Smooth muscle cell (in vitro differentiated cells): ENCODE results near the gene CLCN6. TPM values are rescaled to one million over a fixed set of nuclear protein-coding genes. Genes with fewer than 3 reads are reported as not detected.

Source experiments
- DNase-seq: peaks from one replicate; lab custom pipeline; 2025; ENCODE audit not compliant: unreplicated experiment; lab: John Stamatoyannopoulos, UW
- H2AFZ ChIP-seq: fragments of 200-600 bp; sonication (generic); 2 replicates; pipeline ENCODE4 v1.6.0; 2016; ENCODE audit warnings: antibody characterized with exemption, low read depth, mild to moderate bottlenecking
- H3F3A ChIP-seq: fragments of 200-600 bp; sonication (generic); 2 replicates; pipeline ENCODE4 v1.6.0; 2017; ENCODE audit warnings: antibody characterized with exemption, low read depth
- H3K27ac ChIP-seq: fragments of 200-600 bp; sonication (generic); 2 replicates; pipeline ENCODE4 v1.5.1; 2016; ENCODE audit warnings: low read depth, mild to moderate bottlenecking
- H3K27me3 ChIP-seq: fragments of 200-600 bp; sonication (generic); 2 replicates; pipeline ENCODE4 v1.6.1; 2016; ENCODE audit warnings: low read depth, mild to moderate bottlenecking
- H3K36me3 ChIP-seq: fragments of 200-600 bp; sonication (generic); 2 replicates; pipeline ENCODE4 v1.5.1; 2016; ENCODE audit warnings: low read depth
- H3K4me1 ChIP-seq: fragments of 200-600 bp; sonication (generic); 2 replicates; pipeline ENCODE4 v1.5.1; 2016; ENCODE audit warnings: low read depth
- H3K4me2 ChIP-seq: fragments of 200-600 bp; sonication (generic); 2 replicates; pipeline ENCODE4 v1.6.0; 2016; ENCODE audit warnings: mild to moderate bottlenecking
- H3K4me3 ChIP-seq: fragments of 200-600 bp; sonication (generic); 2 replicates; pipeline ENCODE4 v1.5.1; 2016; ENCODE audit warnings: mild to moderate bottlenecking
- H3K79me2 ChIP-seq: fragments of 200-600 bp; sonication (generic); 2 replicates; pipeline ENCODE4 v1.6.0; 2016; ENCODE audit warnings: low read depth, mild to moderate bottlenecking
- H3K9ac ChIP-seq: fragments of 200-600 bp; sonication (generic); 2 replicates; pipeline ENCODE4 v1.6.0; 2016; ENCODE audit warnings: low read depth
- H3K9me3 ChIP-seq: fragments of 200-600 bp; sonication (generic); replicated peaks from 2 replicates; pipeline ENCODE4 v1.5.1; 2016; ENCODE audit warnings: low read depth
- H4K20me1 ChIP-seq: fragments of 200-600 bp; sonication (generic); 2 replicates; pipeline ENCODE4 v1.6.0; 2016; ENCODE audit warnings: low read depth
- WGBS: methylation state at CpG from one replicate; pipeline ENCODE4 v1.1.7; 2016; ENCODE audit warnings: low lambda C conversion rate; 5-methylcytosine and 5-hydroxymethylcytosine counted together
- polyA plus RNA-seq: library from polyadenylated mRNA; unstranded; fragments of >200 nt; fragmentation: Nextera tagmentation; extraction: Ambion mirVana; gene quantifications from 2 replicates; pipeline ENCODE4 v1.2.1, GENCODE V29; 2016
- total RNA-seq: library from RNA; depleted of rRNA; stranded (reverse); fragments of >200 nt; gene quantifications from 2 replicates; pipeline ENCODE4 v1.2.3, GENCODE V29; 2014
- TF ChIP-seq, protein P1 (sequence below): fragments of 200-600 bp; sonication (generic); IDR thresholded peaks from 2 replicates; pipeline ENCODE4 v1.5.1; 2017; ENCODE audit warnings: borderline replicate concordance, mild to moderate bottlenecking, antibody characterized with exemption; ENCODE audit not compliant: insufficient read depth, poor library complexity, severe bottlenecking

Gene CLCN6
- total and polyA plus RNA-seq, 2 experiments from 2014 or later = 9.9 to 13.6 TPM

- Histone ChIP-seq H3F3A (no peaks in the 10 kb centered on the region), H3K79me2 (no peaks in the 10 kb centered on the region), H4K20me1 (peaks cover 15% of the 10 kb centered on the region), H3K27ac (no peak overlapping the region), H3K4me3 (no peak overlapping the region), H2AFZ (no peak overlapping the region), H3K4me2 (no peak overlapping the region), H3K9me3 (no peaks in the 10 kb centered on the region), H3K27me3 (no peaks in the 10 kb centered on the region), H3K36me3 (peaks cover 5% of the 10 kb centered on the region), H3K4me1 (no peaks in the 10 kb centered on the region), H3K9ac (no peak overlapping the region)
- TF ChIP-seq, protein P1, sequence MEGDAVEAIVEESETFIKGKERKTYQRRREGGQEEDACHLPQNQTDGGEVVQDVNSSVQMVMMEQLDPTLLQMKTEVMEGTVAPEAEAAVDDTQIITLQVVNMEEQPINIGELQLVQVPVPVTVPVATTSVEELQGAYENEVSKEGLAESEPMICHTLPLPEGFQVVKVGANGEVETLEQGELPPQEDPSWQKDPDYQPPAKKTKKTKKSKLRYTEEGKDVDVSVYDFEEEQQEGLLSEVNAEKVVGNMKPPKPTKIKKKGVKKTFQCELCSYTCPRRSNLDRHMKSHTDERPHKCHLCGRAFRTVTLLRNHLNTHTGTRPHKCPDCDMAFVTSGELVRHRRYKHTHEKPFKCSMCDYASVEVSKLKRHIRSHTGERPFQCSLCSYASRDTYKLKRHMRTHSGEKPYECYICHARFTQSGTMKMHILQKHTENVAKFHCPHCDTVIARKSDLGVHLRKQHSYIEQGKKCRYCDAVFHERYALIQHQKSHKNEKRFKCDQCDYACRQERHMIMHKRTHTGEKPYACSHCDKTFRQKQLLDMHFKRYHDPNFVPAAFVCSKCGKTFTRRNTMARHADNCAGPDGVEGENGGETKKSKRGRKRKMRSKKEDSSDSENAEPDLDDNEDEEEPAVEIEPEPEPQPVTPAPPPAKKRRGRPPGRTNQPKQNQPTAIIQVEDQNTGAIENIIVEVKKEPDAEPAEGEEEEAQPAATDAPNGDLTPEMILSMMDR = no peak
- no peak for DNase-seq
- 93% methylated on average over 8 of the region's 8 CpGs for WGBS
Observed at GRCh38 chr1:11833497-11833896, 27.5 kb downstream of the CLCN6 start.

DNA sequence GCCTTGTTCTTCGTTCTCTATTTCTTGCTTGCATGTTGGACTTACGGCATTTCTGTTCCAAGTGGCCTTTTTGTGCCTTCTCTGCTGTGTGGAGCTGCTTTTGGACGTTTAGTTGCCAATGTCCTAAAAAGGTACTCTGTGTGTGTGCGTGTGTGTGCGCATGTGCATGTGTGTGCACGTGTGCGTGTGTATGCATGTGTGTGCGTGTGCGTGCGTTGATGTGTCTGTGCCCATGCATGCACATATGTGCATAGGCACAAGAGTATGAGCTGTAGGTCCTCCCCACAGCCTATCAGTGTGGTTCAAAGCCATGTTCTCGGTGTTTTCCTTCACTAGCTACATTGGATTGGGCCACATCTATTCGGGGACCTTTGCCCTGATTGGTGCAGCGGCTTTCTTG, 27.9 kb downstream of the CLCN6 start:
- Histone ChIP-seq H3K4me1 (no peaks in the 10 kb centered on the region), H2AFZ (no peak overlapping the region), H3K79me2 (no peaks in the 10 kb centered on the region), H3K27me3 (no peaks in the 10 kb centered on the region), H3K4me3 (no peak overlapping the region), H3F3A (no peaks in the 10 kb centered on the region), H4K20me1 (peaks cover 19% of the 10 kb centered on the region), H3K9ac (no peak overlapping the region), H3K27ac (no peak overlapping the region), H3K4me2 (no peak overlapping the region), H3K9me3 (no peaks in the 10 kb centered on the region), H3K36me3 (peaks cover 5% of the 10 kb centered on the region)
- TF ChIP-seq, protein P1 = no peak
- no peak for DNase-seq
- WGBS = 99% methylated on average over 13 of the region's 13 CpGs

DNA sequence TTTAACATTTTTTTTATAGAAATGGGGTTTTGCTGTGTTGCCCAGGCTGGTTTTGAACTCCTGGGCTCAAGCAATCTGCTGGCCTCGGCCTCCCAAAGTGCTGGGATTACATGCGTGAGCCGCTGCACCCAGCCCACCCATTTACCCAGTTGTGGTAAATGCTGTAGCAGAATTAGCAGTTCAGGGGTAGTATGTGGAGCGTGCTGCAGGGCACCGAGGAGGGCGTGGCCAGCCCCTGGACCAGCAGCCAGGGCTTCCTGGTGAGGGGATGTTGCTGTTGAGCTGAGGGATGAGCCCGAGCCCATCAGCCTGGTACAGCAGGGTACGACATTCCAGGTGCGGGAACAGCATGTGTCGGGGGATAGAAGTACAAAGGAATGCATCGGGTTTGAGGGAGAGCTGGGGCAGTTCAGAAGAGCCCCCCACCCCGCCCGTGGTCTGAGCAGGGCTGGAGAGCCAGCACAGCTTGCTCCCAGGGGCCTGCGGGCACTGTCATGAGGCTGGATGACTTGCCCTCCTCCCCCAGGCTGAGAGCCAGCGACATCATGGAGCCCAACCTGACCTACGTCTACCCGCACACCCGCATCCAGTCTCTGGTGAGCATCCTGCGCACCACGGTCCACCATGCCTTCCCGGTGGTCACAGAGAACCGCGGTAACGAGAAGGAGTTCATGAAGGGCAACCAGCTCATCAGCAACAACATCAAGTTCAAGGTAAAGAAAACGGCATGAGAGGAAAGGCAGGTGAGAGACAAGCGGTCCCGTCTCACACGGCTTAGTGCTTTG, 29.6 kb downstream of the CLCN6 start:
- WGBS = over 99% methylated on average over 28 of the region's 28 CpGs
- H3K36me3 ChIP-seq = no peaks in the 10 kb centered on the region
- H4K20me1 ChIP-seq = peaks cover 24% of the 10 kb centered on the region

More for the DNA sequence above, 29.6 kb downstream of the CLCN6 start:
- DNase-seq = no peak
- H3K9ac ChIP-seq = no peak overlapping the region
- TF ChIP-seq, protein P1 = no peak
- H3K9me3 ChIP-seq = no peaks in the 10 kb centered on the region
- H3K4me3 ChIP-seq = no peak overlapping the region
- H3K27ac ChIP-seq = no peak overlapping the region
- H3K4me1 ChIP-seq = no peaks in the 10 kb centered on the region
- H3K4me2 ChIP-seq = no peak overlapping the region
- H2AFZ ChIP-seq = no peak overlapping the region
- H3K27me3 ChIP-seq = no peaks in the 10 kb centered on the region
- H3K79me2 ChIP-seq = no peaks in the 10 kb centered on the region
- H3F3A ChIP-seq = no peaks in the 10 kb centered on the region
